ENCODE data around the gene SLC16A11.
"Not testable (repeated sequence)": the region's sequence is repeated elsewhere in the genome, so short reads cannot be mapped to it uniquely, and the experiment has no call there.

SLC16A11 gene

DNA sequence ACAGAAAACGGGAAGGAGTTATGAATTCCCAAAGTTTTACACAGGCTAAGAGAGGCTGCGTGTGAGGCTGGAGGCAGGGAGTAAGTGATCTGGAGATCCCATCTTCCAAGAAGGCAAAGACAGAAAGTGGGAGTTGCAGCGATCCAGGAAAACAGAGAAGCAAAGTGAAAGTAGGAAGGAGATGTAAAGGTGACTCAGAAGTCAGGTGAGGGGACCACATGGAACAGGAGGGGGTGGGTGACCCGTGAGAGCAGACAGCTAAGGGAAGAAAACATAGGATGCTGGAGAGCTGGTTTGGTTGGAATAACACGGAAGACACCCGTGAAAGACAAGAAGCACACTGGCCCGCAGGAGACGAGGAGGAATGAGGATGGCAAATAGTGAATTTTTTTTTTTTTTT, 46.7 kb downstream of the SLC16A11 start:
- no peak overlapping the region for H3K4me3 ChIP-seq (ENCODE audit: low read length)
- no peak for TF ChIP-seq ZNF274 (IDR thresholded peaks at IDR 0.05; ENCODE audit: low read depth, low read length)

DNA sequence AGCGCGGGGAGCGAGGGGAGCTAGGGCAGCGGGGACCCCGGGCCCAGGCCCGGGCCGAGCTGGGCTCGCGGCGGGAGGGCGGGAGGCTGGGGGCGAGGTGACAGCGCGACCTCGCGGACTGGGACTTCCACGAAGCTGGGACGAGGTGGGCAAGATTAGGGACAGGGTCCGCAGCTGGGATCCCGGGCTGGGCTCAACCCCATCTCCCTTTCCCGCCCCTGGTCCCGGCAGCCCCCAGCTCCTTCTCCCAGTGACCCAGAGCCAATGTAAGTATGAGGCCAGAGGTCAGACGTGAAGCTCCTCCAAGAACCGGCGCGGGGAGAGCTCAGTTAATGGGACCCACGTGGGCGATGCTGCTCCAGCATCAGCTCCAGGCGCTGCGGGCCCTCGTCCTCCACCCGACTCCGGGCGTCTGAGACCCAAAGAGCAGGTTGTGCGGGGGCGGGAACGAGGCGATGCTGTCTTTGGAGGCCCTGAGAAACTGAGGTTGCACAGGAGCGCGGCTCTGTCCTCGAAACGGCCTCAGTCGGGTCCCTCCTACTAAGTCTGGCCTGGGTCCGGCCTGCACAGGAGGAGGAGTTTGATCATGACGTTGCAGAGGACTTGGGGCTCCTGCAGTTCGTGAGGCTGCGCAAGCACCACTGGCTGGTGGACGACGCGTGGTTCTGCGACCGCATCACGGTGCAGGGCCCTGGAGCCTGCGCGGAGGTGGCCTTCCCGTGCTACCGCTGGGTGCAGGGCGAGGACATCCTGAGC, 47.5 kb downstream of the SLC16A11 start:
- H3K4me3 ChIP-seq (ENCODE audit: low read length) = no peak overlapping the region

DNA sequence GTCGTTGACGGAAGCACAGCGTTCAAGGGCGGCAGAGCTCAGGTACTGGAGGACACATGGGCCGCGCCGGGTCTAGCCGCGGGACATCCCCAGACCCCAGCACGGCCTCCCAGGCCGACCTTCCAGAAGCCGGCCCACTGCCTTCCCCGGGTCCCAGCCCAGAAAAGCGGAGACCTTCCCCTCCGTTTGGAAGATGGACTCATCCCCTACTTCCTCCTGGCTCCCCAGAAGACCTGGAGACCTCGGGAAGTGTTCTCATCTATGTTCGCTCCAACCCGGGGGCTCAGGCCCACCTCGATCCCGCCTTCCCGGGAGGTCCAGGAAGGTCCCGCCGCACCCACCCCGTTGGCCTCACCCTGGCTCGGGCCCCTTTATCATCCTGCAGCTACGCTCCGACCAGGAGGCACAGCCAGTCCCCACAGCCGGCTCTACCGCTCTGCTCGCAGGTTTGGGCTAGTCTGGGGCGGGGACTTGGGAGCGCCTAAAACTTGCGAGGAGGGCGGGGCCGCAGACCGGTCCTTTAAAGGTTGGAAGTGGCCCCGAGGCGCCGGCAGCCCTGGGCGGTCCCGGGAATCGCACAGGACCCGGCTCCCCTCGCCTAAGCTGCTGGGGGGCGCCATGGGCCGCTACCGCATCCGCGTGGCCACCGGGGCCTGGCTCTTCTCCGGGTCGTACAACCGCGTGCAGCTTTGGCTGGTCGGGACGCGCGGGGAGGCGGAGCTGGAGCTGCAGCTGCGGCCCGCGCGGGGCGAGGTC, 48.2 kb downstream of the SLC16A11 start, which contains the start of gene ALOX12:
Gene ALOX12 (plus strand): TSS at position 550 of the 756 bp plus-strand sequence. CDS start 69 bp downstream, at position 619.
- TF ChIP-seq ZNF274 (IDR thresholded peaks at IDR 0.05; ENCODE audit: low read depth, low read length) = no peak
- no peak within 1 kb of the TSS for H3K4me3 ChIP-seq (ENCODE audit: low read length)

More for the DNA sequence above, 47.5 kb downstream of the SLC16A11 start:
- TF ChIP-seq ZNF274 (IDR thresholded peaks at IDR 0.05; ENCODE audit: low read depth, low read length) = no peak

DNA sequence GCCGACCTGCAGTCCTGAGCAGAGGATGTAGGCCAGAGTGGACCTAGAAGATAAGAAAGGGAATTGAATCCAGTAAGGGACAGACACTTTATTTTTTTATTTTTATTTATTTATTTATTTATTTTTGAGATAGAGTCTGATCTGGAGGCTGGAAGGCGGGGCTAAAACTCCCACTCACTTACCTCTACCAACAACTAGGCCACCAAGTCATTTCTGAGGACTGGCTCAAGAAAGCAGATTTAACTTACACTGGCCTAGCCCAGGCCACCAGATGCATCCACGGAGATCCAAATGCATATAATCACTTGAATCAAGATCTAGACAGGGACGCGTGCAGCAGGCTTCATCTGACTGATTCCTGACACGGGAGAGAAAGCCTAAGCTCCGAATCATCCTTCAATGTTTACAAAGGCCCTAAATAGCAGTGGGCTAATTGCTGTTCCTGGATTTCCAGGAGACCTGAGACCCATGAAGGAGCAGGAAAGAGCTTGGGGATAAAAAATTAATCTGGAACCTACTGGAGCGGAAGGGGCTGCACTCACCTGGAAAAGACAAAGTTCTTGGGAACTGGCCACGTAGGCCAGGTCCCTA, 49.1 kb downstream of the SLC16A11 start:
- no peak overlapping the region for H3K4me3 ChIP-seq (ENCODE audit: low read length)
- TF ChIP-seq ZNF274 (IDR thresholded peaks at IDR 0.05; ENCODE audit: low read depth, low read length) = no peak

DNA sequence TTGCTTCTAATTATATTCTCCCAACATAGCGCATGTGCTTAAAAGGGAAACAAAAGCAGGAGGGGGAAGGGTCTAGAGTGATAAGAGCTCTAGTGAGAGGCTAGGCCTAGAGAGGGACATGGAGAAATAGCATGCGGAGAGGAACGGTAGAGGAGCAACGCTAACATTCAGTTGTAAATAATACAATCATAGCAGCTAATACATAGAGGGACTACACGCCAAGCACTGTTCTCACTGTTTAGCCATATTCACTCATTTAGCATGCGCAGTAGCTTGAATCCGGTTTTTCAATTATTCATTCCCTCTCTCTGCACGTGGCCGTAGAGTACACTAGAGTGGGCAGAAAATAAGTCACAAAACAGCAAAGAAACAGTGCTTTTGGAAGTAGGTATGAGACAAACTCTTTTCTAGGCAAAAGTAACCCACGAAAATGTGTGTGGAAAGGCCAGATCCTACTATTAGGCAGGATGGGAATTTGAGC, 49.7 kb downstream of the SLC16A11 start:
- H3K4me3 ChIP-seq (ENCODE audit: low read length) = no peak overlapping the region
- TF ChIP-seq ZNF274 (IDR thresholded peaks at IDR 0.05; ENCODE audit: low read depth, low read length) = no peak

DNA sequence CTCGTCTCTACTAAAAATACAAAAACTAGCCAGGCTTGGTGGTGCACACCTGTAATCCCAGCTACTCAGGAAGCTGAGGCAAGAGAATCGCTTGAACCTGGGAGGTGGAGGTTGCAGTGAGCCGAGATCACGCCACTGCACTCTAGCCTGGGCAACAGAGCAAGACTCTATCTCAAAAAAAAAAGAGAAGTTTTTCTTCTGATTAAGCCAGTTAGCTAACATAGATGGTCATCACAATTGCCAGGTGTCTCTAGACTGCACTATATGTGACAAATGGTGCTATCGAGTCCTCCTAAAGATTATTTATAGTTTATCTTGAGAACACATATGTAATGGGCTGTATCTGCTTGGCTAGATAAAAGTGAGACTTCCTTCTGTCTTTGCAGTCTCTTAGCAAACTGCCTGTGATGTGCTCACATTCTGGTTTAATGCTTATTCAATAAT, 50.3 kb downstream of the SLC16A11 start:
- H3K4me3 ChIP-seq (ENCODE audit: low read length) = not testable (repeated sequence)
